HG02759 (cell line): ENCODE measurements around the gene TELO2.

Experiments used
- ATAC-seq: cut with Tn5 transposase; IDR thresholded peaks from one replicate; pipeline ENCODE4 v1.9.1; 2021; ENCODE audit warnings: mild to moderate bottlenecking, moderate library complexity; ENCODE audit not compliant: unreplicated experiment

TELO2 gene

DNA sequence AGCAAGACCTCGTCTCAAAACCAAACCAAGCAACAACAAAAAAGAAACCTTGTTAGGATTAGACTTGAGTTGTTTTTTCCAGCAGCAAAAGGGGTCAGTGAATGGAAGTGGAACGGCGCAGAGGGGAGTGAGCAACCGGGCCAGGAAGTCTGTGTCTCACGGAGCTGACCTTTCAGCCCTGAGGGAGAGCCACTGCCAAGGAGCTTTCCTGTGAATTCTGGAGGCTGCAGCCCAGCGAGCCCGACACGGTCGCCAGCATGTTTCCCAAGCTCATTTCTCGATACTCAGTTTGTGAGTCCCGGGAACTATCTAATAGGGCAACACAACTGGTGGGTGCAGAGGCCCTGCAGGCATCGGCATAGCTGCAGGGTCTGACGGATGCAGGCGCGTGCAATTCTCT lies 19.6 kb downstream of the TELO2 start:
- ATAC-seq, result no peak

DNA sequence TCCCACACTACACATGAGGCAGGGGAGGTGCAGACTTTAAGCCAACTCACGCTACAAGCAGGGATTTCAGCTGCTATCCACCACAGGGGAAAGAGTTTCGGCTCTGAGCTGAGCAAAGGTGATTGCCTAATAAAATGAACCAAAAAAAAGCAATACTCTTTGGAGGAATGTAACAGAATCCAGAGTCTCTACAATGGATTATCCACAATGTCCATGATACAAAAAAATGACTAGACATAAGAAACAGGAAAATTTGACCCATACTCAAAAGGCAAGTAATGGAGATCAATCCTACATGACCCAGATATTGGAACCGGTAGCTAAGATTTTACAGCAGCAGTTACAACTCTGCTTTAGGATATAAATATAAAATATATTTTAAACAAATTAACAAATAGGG lies 21.3 kb downstream of the TELO2 start:
- no peak for ATAC-seq

DNA sequence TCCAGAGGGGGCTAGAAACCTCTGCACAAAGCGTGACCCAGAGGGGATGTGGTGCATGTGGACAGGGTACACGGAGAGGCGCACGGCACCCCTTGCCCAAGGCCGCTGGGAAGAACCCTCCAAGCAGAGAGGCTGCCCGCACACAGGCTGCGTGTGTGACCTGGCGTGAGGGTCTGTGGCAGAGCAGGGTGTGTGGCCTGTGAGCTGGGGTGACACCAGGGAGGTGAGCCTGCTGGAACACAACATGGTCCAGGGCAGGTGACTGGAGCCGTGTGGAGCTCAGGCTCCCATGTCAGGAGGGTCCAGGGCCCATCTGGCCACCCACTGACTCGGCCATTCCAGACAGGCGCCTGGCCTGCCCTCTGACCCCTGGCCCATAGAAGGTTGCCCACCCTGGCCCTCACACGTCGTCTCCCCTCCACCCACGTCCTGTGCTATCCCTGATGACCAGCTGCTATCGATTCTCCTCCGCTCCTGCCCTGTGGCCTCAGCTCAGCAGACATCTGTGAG lies 25.5 kb downstream of the TELO2 start:
- ATAC-seq, result no peak

DNA sequence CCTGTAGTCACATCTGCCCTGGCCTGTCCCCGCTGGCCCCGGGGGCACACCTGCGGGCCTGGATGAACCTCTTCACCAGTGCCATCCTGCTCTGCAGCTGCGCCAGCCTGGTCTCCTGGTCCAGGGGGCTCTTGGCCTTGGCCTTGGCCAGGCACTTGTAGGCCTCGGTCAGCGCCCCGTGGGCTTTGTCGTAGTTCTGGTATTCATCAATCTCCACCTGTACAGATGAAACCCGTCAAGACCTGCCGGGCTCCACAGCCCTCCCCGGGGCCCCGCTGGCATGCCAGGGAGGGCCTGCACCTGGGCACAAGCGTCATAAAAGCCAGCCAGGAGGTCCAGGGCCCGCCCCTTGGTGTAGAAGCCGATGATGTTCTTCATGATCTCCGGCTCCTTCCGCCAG lies 26.7 kb downstream of the TELO2 start:
- no peak for ATAC-seq

DNA sequence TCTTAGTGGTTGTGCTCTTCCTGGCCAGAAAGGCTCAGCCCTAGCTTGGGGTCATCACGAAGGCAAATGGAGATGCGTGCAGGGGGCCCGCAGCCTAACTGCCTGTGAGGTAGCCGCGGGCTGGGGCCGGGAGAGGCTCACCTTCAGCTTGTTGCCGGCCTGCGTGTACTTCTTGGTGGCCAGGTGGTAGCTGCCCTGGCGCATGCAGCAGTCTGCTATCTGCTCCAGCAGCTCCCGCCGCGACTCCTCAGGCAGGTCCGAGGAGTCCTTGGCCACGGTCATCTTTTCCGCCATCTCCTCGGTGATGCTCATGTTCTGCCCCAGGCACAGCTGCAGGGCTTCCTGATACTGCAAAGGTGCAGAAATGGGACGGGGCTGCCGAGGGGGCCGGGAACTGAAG lies 27.3 kb downstream of the TELO2 start:
- no peak for ATAC-seq

DNA sequence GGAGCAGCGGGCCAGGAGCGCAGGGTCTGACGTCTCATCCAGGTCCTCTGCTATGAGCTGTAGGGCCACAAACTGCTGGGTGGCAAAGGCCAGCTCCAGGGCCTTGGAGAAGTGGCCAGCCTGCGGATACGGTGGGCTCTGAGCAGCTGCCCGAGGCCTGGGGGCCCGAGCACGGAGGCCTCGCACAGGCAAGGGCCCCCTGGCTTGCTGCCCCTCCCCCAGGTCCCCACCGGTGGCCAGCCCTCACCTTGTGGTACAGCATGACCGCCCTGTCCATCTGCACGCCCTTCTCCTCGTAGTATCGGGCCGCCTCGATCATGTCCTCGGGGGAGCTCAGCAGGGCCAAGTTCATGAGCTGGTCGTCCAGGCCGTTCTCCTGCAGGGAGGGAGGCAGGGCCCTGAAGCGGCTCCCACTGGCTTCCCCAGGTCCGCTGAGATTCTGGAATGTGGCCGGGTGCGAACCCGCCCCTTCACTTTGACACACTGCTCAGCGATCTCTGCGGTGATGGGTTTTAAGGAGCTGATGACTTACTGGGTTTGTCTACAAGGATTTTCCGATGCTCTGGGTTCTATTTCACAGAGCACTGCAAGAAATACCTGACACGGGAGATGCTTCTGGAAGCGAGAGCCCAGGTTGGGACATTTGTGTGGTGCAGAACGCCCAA lies 30.6 kb downstream of the TELO2 start:
- no peak for ATAC-seq

DNA sequence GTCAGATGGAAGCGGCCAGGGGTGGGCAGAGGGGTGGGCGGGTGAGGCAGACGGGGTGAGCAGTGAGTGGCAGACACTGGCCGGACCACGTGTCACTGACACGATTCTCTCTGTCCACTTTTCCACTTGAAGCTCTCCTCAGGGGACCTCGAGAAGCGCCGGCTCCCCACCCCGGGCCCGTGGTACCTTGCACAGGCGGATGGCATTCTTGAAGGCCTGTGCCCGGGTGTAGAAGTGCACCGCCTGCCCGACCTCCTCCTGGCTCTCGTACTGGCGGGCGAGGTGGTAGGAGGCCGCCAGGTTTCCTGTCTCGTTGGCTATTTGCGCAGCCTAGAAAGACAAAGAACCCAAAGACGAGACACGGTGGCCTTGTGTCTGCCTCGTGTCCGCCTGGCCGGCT lies 31.2 kb downstream of the TELO2 start:
- no peak for ATAC-seq

DNA sequence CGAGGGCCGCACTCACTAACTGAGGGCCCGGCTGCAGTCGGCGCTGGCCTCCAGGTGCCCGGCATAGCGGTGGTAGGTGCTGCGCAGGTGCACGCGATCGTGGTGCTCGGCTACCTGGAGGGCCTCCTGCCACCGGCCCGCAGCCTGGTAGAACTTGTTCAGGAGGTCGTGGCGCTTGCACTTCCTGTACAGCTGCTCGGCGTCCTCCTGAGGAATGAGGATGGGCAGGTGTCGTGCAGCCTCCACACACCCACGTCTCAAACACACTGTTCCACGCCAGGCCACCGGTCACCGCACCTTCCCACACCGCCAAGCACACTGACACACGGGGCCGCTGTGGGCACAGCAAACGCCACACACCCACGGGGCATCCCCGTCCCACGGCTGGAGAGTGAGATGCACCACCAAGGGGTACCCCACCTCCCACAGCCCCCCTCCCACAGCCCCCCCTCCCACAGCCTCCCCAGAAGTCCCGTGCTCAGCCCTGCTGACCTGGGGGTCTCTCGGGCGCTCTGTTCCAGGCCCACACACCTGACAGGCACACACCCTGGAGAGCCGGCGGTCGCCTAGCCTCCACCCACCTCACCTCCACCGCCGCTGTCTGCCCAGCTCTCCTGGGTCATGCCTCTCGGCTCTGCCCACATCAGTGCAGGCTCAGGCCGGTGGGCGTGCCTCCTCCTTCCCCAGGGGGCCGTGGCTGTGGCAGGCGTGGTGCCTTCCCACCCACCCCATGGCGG lies 32.9 kb downstream of the TELO2 start:
- ATAC-seq, result no peak

DNA sequence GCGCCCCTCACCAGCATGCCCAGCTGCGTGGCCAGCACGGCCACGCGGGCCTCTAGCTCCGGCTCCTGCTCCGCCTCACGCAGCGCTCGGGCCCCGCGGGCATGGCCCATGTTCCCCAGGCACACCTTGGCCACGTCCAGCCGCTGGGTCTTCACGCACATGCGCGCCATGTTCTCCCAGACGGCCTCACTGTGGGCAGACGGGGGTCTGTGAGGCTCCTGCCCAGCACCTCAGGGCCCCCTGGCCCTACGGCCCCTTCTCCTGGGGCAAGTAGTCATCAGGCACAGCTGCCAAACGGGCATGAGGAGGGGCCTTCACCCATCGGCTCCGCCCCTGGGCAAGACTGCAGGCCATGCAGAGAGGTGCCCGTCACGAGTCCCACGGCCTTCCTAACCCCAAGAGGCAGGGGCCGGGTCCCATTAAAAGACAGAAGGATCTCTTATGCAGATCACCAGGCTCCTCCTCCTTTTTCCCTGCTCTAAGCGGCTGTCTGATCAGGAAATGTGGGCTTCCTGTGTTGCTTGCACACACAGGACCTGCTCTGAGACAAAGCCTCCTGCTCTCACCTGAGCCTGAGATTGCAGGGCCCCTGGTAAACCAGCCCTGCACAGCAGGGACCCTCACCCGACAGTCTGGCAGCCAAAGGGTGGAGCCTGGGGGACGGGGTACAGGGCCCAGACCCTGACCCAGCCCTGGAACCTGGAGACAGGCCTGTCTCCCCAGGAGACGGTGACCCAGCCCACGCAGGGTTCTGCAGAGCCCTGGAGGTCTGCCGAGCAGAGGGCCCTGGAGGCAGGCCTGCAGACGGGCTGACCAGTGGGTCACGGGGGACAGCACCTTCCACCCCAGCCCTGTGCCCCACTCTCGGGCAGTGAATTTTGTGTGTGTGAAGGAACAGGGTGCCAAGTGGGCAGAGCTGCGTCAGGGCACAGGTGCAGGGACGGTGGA lies 33.7 kb downstream of the TELO2 start:
- no peak for ATAC-seq

DNA sequence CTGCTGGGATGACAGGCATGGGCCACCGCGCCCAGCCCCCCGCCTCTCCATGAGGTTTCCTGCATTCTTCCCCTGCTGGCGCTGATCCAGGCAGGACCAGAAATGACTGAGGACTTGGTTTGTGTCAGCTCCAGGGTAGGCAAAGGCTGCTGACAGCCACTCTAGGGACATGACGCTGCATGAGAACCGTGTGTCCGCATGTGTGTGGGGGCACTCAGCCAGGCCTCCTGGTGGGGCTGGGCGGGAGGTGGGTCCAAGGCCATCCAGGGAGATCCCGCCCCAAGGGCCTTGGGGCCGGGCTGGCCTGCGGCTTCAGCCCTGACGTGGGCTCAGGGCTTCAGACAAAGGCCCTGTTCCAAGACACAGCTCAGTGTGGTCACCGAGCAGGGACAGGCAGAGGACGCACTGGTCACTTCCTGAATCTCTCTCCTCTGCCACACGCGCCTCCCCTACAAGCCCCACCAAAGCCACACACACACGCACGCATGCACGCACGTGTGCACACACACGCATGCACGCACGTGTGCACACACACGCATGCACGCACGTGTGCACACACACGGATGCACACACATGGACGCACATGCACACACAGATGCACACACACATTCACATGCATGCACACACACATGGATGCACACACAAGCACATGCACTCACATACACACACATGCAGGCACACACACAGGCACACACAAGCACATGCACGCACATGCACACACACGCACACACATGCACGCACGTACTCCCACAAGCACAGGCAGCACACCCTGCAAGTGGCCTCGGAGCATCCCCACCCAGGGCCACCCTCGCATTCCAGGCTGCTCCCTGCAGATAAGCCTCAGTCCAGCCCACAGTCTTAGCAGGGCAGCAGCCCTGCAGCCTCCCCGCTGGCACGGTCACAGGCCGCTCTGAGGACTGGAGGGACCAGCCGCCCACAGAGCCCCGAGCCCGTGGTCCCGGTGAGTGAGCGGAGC lies 35.0 kb downstream of the TELO2 start:
- ATAC-seq, result no peak

DNA sequence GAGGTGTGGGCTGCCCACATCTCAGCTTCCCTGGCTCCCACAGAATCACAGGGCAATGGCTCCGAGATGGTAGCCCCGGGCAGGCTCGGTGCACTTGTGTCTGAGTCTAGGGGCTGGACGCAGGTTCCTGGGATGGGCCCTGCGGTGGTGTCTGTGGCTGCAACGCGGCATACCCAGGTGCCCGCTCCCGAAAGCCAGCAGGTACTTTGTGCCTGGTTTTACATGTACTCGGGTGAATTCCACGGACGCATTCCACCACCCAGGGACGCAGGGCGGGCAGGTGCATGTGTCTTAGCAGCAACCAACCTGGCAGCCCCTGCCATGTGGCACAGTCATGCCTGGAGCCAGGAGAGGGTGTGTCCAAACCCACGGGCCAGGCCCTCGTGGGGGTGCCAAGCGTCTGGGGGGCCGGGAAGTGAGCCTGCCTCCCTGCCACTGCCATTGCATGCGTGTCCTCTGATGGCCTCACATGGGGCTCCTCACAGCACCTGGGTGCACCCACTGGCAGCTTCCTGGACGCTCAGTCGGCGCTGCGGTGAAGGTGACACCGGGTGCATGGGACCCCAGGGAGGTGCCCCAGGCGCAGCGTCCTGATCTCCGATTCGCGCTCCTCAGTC lies 35.9 kb downstream of the TELO2 start:
- no peak for ATAC-seq

DNA sequence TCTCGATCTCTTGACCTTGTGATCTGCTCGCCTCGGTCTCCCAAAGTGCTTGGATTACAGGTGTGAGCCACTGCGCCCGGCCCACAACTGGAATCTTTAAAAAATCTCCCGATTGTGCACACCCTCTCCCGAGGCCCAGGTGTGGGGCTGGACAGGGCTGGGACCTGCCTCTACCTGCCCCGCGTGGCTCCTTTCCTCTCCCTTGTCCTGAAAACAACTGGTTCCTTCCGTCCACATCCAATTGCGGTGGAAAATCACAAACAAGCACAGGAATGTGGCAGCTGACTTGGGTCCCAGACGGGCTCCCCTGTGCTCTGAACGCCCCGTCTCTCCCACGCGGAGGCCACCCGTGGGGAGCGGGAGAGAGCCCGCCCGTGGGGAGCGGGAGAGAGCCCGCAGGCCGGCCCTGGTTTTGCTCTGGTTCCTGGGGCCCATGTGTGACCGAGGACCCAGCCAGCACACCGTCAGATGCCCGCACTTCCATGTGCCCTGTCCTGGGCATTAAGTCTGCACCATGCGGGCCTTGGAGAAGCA lies 37.3 kb downstream of the TELO2 start:
- ATAC-seq, result no peak

DNA sequence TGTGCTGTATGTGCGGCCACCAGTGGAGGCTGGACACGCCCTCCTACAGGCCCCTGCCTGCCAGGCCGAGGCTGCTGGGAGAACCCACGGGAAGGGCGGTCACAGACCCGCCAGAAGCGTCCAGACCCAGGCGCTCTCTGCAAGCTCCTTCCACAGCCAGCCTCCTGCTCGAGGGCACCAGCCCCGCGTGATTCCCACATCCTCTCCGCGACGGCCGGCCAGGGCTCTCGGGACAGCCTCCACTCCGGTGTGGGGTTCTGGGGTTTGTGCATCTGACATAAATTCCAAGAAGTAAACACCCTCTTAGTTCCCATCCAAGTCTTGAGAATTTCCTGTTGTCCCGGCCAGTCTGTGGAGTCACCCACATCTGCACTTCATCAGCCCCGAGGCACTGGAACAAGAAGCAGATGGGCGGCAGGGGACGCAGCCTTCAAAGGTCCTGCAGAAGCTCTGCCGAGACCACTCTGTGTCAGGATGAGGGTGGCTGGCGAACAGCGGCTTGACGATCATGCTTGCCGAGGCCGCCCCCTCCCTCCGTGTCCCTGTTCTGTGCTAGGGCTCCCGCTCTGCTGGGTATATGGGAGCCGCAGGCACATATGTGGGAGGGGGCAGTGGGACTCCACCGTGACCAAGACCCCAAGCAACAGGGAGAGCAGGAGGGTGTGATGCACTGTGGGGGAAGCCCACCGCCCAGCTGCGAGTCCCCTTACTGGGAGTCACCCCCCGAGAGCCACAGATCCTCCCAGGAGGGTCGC lies 37.9 kb downstream of the TELO2 start:
- ATAC-seq, result no peak

DNA sequence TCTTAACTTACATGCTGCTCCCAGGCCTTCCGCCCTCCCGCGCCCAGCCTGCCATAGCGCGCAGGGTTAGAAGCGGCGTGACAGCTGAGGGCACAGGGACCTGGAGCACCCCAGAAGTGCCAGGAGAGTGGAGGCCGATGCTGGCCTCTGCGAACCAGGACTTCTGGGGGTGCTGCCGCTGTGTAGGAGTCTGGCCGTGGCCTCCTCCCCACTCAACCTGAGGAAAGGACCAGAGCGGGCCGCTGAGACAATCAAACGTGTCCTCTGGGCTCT lies 38.4 kb downstream of the TELO2 start:
- no peak for ATAC-seq

DNA sequence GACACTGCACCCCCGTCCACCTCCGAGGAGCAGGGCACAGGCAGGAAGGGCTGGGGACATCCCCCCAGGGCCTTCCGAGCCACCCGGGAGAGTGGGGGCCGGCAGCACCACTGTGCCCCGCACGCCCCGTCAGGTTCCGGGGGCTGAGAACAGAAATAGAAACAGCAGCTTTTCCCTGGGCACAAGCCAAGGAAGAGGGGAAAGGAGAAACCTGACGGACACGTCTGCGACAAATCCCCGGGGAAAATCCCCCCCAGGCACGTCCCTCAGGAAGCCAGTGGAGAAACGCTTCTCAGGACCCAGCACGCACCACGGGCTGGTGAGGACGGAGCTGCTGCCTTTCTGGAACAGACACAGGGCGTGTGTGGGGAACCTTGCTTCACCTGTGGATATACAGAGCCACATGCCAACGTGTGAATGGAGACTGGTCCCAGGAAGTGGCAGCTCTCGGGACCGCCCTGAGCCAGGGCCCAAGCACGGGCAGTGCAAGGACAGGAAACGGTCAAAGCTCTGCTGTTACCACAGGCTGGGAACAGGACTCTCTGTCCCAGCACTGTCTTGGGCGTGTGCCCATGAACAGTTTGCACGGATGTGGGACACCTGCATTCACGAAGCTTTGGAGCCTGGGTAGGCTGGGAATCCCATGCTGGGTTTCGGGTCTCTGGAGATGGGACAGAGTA lies 39.1 kb downstream of the TELO2 start:
- no peak for ATAC-seq

DNA sequence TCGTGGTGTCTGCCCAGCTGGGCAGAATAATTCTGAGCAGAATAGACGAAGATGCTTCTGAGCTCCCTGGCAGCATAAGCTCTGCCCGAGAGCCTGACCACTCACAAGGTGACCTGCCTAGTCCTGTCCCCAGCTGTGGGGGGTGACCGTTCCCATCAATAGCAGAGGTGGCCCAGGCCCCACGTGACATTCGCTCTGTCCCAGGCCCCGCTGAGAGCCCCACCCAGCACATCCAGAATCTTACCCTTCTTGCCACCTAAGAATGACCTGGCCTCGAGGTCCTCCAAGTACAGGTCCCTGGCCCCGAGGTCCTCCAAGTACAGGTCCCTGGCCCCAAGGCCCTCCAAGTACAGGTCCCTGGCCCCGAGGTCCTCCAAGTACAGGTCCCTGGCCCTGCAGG lies 39.6 kb downstream of the TELO2 start:
- ATAC-seq, result no peak

DNA sequence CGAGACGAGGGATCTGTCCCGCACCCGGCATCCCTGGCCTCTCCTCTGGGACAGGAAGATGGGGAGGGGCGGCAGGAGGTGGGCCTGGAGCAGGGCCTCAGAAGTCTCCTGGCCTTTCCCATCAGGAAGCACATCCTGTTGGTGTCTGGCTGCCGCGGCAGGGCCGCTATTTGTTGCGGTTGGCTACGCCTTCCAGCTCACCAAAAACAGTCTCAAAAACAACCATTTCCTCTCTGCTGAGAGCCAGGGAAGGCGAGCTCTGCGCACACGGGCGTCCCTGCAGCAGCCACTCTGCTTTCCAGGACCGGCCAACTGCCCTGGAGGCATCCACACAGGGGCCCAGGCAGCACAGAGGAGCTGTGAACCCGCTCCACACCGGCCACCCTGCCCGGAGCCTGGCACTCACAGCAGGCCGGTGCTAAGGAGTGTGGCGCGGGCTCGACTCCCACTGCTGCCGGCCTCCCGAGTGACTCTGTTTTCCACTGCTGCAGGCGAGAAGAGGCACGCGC lies 40.3 kb downstream of the TELO2 start, which contains the start of gene TMEM204:
Gene TMEM204 (plus strand): TSS at position 224 of the 509 bp plus-strand sequence. CDS start 610 bp downstream, outside the sequence.
- no peak for ATAC-seq
